Retina (tissue), 1 donor: Measurements from ENCODE around the gene GOLGA2.
"Not testable (repeated sequence)": the region's sequence is repeated elsewhere in the genome, so short reads cannot be mapped to it uniquely, and the experiment has no call there.

Source experiments
- DNase-seq: peaks from one replicate; pipeline ENCODE4 v3.0.0-alpha.2; 2016

GOLGA2 gene

DNA sequence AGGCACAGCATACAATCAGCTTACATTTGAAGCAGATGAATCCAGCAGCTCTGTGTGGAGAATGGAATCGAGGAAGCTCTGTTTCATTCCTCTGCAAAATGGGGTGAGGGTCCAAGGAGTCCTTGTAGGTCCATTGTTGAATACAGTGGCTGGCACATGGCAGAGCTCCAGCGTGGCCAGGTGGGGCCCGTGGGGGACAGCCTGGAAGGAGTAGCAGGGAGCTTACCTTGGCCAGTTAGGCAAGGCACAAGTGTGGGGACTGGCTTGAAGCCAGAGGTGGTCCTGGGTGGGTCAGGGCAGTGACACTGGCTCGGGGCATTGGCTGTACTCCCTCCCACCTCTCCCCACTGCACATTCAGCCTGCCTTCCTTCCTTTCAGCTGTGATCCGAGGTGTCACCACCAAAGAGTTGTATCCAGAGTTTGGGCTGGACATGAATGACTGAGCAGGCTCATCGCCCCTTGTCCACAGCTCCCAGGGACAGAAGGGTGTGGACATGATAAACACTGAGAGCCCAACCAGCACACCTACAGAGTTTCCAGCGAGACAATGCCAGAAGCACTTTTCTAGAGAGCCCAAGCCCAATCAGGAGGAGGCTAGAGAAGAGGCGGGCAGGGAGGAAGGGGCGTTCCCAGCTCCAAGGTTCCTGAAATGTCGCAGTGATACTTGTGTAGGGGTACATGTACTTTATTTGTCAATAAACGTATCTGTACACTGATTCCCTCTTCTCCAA is 12.6 kb upstream of the GOLGA2 start:
- no peak for DNase-seq

DNA sequence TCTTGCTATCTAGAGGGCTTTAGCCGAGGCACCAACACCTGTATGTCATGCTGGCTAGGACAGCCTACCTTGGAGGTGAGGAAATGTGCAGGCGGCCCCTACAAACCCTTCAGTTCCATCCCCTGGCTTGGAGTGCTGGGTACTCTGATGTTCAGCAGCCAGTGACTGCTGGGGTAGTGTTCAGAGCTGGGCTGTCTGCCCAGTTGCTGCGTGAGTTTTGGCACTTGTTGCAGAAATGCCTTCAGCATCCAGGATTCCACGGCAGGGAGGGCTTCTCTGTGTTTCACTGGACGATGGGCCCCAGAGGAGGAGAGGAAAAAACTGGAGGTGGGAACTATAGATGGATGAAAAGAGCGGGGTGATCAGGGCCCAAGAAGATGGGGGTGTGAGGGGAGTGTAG is 10.6 kb upstream of the GOLGA2 start:
- no peak for DNase-seq

DNA sequence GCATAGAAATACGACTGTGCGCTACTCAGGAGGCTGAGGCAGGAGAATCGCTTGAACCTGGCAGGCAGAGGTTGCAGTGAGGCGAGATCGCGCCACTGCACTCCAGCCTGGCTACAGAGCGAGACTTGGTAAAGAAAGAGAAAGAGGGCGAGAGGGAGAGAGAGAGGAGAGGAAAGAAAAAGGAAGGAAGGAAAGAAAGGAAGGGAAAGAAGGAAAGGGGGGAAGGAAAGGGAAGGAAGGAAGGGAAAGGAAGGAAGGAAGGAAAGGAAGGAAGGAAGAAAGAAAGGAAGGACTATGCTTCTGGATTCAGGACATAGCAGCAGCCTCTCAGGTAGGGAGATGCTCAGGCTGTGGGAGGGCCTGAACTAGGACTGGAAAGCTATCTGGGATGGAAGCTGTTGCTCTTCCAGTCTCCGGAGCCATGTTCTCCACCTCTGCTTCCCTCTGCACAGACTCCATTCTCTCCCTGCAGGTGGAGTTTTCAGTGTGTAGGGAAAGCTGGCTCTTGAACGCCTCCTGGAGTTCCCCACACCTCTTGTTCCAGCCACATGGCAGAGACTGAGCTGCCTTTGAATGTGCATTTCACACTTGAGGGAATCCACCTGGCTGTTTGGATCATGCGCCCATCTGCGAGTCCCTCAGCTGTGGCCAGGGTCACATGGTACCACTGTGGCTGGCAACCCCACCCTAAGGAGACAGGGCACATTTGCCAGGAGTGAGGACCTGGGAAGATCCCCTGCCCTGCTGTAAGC is 9.4 kb upstream of the GOLGA2 start:
- no peak for DNase-seq

DNA sequence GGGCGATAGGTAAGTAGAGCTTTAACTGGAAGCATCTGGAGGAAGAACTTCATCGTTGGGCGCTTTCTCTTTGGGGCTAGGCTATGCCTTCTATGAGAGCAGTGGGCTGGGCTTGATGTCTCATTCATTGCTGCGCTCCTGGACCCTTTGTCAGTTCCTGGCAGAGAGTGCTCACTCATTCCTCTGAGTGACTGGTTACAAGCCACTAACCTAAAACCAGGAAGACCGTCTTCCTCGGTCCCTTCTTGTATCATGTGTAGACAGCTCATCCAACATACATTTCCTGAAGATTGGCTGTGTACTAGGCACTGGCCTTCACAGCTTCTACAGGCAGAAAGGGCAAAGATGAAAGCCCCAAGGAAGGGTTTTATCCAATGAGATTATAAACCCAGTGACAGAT is 6.7 kb upstream of the GOLGA2 start:
- no peak for DNase-seq

DNA sequence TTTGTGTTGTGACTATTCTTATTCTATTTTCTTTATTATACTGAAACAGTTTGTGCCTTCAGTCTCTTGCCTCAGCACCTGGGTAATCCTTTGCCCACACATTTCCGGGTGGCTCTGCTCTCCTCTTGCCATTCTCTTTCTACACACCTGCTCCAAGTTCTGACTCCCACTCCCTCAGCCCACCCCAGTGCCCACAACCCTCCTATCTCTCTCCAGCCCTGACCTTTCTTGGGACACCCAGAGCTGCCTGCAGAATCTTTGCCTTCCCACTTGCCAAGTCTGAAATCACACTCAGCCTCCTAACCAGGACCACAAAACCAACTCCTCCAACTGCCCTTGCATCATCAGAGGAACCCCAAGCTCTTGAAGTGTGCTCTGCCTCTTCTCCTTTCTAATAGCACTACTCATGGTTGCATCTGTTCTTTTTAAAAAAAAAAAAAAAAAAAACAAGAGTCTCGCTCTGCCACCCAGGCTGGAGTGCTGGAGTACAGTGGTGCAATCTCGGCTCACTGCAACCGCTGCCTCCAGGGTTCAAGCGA is 4.3 kb upstream of the GOLGA2 start:
- no peak for DNase-seq

DNA sequence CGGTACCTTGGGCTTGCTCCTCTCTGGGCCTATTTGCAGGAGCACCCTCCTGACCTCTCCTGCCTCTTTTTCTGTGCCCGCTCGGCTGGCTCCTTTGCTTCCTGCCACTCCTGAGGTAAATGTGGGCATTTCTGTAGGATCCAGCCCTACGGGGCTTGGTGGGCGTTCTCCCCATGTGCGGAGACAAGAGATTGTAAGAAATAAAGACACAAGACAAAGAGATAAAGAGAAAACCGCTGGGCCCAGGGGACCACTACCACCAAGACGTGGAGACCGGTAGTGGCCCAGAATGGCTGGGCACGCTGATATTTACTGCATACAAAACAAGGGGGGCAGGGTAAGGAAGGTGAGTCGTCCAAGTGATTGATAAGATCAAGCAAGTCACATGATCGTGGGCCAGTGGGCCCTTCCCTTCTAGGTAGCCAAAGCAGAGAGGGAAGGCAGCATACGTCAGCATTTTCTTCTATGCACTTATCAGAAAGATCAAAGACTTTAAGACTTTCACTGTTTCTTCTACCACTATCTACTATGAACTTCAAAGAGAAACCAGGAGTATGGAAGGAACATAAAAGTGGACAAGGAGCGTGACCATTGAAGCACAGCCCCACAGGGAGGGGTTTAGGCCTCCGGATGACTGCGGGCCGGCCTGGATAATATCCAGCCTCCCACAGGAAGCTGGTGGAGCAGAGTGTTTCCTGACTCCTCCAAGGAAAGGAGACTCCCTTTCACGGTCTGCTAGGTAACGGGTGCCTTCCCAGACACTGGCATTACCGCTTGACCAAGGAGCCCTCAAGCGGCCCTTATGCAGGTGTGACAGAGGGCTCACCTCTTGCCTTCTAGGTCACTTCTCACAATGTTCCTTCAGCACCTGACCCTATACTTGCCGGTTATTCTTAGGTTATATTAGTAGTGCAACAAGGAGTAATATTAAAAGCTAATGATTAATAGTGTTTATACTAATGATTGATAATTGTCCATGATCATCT is 3.6 kb upstream of the GOLGA2 start:
- not testable (repeated sequence) for DNase-seq

DNA sequence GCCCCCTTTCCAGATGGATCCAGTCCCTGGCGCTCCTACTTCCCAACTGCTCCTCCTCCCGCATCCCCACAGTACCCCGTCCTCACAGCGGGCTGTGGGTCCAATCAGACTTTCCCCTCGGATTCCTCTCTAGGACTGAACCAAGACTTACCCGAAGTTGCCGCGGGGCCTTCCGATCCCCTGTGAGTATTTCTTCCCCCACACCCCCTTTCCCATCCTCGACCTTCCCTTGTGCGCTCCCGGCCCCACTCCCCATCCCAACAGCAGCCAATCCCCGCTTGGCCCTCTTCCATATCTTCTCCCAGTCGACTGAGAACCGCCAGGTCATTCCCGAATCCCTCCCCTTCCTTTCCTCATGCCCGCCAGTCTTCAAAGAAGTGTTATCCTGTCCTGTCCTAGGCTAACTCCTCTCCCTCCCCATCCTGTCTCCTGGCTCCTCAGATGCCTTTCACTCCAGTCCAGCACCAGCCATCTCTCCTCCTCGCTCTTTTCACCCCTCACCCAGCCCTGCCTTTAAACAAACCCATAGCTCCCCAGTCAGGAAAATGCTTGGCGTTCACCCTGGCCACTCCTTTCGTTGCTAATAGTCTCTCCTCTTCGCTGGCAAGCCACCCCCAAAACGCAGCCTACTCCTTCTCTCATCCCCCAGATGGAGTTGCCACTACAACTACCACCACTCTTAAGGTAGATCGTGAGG is 915 bp upstream of the GOLGA2 start:
- DNase-seq = peak; percentile 15

DNA sequence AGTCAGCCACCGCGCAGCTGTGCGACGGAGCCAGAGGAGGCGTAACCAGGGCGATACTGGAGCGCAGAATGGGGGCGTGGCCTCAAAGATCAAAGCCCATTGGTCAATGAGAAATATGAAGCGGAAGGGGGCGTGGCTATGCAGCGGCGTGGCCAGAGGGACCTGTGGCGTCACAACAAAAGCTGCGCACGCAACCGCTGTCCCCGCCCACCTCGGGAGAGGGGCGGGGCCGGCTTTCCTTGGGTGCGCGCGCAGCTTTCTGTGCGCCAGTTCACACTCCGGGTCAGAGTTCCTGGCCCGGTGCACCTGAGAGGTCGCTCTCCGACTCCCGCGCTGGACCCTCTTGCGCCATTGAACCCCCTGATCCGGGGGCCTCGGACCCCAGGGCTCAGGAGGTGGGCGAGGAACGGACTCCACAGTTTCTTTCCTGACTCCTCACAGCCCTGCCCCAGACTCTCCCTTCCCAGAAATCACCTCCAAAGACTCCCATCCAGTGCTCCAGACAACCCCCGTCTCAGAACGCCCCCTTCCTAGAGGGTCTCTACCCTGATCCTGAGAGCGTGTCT is 284 bp upstream of the GOLGA2 start, which contains the start of gene SWI5:
SWI5 (plus strand) TSS at position 269 of the 566 bp plus-strand sequence.
- peak; percentile 99 for DNase-seq

DNA sequence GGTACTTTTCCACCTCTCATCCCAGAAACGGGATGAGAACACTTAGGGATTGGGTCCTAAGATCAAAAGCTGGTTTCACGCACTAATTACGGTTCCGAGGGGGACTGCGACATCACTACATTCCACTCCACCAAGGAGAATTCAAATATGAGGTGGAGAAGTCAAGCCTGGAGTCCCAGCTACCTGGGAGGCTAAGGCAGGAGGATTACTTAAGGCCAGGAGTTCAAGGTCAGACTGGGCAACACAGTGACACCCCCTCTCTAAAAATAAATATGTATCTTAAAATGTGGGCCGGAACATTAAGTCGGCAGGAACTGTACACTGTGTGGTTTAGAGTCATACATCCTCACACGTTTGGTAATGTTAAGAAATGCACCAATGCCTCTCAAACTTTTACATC is 1.6 kb downstream of the GOLGA2 start:
- DNase-seq = no peak

DNA sequence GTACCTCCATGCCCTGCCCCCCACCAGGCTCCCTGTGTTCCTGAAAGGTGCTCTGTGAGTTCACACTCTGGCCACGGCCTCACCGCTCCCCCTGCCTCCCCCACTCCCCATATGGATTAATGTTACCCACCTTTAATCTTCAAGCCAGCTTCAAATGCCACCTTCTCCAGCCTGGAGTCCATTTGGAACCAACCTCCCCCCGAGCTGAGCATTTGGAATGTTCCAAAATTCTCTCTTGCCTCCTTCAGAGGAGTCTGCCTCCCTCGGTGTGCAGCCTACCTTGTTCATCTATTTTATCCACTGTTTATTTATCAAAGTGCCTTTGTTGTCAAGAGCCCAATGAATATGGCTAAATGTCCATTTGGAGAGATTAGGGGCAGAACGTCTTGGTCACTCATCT is 4.3 kb downstream of the GOLGA2 start:
- DNase-seq = no peak

DNA sequence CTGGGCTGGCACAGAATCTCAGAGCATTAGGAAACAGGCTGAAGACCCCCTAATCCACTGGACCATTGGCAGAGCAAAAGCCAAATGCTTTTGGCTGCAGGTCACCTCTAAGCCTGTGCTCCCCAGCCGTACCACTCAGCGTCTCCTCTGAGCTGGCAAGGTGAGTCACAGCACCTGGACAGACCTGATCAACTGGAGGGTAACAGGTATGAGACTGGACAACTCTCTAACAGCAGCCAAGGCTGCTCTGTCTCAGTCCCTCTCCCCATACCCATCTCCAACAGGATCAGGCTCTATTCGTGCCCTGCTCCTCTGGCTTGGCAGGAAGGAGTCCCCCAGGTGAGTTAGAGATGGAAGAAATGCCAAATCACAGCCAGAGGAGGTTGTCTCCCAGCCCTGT is 4.7 kb downstream of the GOLGA2 start:
- no peak for DNase-seq

DNA sequence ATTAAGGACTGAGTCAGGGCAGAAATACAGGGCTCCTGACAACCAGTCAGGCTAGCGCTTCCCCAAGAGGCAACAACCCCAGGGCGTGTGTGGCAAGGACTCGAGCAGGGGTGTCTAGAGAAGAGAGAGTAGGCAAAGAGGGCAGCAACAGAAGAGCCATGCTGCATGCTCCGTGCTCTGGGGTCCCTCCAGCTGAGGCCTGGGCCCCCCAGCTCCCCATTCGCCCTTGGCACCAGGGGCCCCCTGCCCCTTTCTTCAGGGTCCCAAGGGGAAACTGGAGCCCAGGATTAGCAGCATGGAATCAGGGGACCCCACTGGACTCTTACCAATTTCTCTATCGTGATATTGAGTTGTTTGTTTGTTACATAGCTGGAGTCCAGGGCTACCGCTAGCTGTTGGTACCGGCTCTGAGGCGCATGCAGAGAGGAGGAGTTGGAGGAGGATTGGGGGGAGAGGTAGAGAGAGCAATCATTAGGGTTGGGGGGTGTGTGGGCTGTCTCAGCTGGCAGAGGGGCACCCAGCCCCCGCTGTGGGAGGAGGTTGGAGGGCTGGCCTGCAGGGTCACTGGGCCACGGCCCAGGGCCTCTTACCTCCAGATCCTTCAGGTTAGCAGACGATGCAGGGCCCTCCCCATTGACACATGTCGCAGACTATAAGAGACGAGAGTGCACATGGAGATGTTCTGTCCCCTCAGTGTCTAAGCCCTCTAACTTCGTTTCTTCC is 8.8 kb downstream of the GOLGA2 start:
- DNase-seq = no peak

DNA sequence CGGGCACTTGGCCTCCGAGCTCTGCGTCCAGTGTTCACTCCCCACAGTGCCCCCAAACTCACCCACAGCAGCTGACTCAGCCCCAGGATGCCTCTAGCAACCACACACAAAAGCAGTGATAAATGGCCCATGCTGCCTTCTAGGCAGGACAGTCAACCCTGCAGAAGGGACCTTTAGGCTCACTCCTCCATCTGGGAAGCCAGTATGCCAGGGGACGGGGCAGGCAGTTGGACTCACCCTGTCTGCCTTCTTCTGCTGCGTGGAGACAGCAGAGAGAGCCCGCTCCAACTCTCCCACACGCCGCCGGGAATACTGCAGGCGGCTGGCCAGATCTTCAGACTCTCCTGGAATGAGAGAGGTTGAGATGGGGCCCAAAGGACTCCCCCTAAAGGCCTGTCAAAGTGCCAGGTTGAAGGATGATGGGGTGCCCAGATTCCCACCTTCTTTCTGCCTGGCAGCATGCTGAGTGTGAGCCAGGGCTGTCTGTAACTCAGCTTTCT is 10.4 kb downstream of the GOLGA2 start:
- DNase-seq = no peak

DNA sequence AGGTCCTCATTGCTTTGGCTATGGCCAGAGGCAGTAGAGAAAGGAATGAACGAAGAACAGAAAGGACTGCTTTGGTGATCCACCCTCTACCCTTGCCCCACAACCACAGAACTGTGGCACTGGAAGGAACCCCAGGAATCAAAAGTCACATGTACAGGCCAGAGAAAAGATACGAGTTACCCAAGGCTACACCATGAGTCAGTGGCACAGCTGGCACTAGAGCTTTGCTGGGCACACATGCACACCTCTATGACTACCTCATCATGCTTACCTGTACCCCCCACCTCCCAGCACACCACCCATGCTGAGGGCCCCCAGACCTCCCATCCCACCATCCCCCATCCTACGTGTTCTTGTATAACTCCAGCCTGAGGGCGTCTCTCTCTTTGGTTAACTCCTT is 13.1 kb downstream of the GOLGA2 start:
- no peak for DNase-seq

DNA sequence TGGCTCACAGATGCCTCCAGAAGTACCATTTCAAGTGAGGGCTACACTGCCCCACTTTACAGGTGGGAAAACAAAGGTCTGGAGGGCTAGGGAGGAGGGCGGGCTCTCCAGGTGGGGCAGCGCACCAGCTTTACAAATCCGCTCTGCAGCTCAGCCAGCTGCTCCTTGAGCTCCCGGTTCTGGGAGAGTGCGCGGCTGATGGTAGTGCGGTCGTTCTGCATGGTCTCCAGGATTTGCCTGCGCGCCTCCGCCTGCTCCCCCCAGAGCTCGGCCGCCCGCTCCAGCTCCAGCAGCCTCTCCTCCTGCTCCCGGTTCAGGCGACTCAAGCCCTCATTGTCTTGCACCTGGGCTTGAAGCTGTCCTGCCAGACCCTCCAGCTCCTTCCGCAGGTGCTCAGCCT is 15.5 kb downstream of the GOLGA2 start:
- DNase-seq = no peak

DNA sequence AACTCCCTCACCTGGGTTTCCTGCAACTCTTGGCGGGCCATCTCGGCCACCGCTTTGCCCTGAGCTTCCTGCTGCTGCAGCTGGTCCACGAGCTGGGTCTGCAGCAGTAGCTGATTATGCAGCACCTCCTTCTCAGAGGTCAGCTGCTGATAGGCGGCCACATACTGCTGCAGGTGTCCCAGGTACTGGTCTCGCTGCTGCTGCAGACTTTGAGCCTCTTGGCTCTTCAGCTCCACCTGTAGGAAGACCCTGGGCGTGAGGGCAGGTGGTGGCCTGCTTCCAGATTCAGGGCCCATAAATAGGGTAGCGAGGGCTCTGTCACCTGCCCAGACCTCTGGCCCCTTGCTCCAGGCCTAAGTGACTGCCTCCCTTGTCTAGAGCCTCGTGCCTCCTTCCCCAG is 16.7 kb downstream of the GOLGA2 start:
- DNase-seq = no peak

DNA sequence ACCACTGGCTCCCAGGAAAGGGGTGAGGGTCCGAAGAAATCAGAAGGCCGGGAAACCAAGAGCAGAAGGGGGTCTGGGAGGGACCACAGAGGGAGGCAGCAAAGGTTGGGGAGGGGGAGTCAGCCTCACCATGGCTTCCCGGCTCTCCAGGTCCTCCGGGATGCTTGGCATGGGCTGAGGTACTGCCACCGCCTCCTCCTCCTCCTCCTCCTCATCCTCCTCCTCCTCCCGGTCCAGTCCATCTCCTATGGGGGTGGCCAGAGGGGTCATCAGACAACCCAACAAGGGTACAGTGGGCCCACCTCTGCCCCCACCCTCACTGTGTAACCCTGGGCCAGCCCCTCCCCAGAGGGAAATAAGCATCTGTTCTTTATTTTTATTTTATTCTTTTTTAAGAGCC is 17.5 kb downstream of the GOLGA2 start:
- no peak for DNase-seq

DNA sequence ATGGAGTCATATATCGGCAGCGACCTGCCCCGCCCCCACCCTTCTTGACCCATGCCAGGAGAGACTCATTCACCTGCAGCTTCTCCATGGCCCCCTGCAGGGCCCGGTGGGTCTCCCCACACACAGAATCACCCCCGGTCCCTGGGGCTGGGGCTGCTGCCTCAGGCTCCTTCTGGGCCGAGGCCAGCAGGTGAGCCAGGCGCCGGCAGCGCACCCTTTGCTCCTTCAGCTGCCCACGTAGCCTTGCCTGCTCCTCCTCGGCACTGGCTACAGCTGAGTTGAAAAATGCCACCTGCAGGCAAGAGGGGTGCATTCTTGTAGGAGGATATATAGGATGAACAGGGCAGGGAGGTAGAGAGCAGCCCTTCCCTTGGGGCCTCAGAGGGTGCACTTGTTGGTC is 17.9 kb downstream of the GOLGA2 start:
- DNase-seq = no peak

DNA sequence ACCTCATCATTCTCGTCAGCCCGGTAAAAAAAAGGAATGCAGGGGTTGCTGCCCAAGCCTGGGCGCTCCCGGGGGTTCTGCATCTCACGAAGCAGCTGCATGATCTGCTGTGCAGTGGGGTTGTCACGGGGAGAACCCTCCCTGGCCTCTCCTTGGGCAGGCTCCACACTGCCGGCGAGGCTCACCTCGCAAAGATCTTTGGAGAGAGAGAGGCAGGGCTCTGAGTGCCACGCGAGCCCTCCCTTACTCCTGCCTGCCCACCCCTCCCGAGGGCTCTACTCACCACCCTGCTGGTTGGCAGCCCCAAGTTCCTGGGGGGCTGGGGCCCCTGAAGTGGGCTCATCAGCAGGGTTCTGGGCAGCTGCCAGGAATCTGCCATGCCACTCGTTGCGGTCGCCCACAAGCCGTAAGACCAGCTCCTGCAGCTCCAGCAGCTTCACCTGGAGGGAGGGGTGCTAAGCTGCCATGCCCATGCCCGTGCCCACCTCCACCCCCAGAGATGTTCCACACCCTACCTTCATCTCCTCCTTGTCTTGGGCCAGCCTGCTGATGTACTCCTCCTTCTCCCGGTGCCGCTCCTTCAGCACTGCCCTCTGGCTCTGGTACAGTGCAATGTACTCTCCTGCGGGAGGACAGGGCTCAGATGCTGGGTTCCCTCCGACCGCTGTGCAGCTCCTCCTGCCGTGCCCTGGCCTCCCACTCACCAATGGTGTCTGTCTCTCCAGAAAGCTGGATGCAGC is 18.6 kb downstream of the GOLGA2 start:
- DNase-seq = no peak
